Neural cell (in vitro differentiated cells): ENCODE results near the gene ACCSL. TPM values are rescaled to one million over a fixed set of nuclear protein-coding genes. Genes with fewer than 3 reads are reported as not detected.

Experiments
- H2AFZ ChIP-seq: fragments of 200-600, 300-800 bp; sonication (generic), shearing (Covaris generic); 2 replicates; pipeline ENCODE4 v1.6.0; 2014; ENCODE audit warnings: low read depth, mild to moderate bottlenecking, antibody characterized with exemption, low read length, moderate library complexity
- H3F3A ChIP-seq: fragments of 200-600 bp; shearing (Covaris generic); 2 replicates; pipeline ENCODE4 v1.6.1; 2016; ENCODE audit warnings: mild to moderate bottlenecking, moderate library complexity, mixed read lengths, antibody characterized with exemption, low read length; ENCODE audit not compliant: insufficient read depth, poor library complexity, severe bottlenecking
- H3K27ac ChIP-seq: fragments of 200-600, 300-800 bp; sonication (generic), shearing (Covaris generic); 2 replicates; pipeline ENCODE4 v1.5.1; 2014; ENCODE audit warnings: mild to moderate bottlenecking, low read length, moderate library complexity
- H3K27me3 ChIP-seq: fragments of 300-800, 200-600 bp; sonication (generic), shearing (Covaris generic); 2 replicates; pipeline ENCODE4 v1.6.0; 2014; ENCODE audit warnings: mild to moderate bottlenecking, low read depth, low read length, moderate library complexity; ENCODE audit not compliant: insufficient read depth
- H3K36me3 ChIP-seq: fragments of 300-800, 200-600 bp; sonication (generic), shearing (Covaris generic); 2 replicates; pipeline ENCODE4 v1.5.1; 2014; ENCODE audit warnings: mild to moderate bottlenecking, antibody characterized with exemption, low read length, moderate library complexity; ENCODE audit not compliant: insufficient read depth
- H3K4me2 ChIP-seq: fragments of 300-800, 200-600 bp; sonication (generic), shearing (Covaris generic); 2 replicates; pipeline ENCODE4 v1.6.0; 2014; ENCODE audit warnings: mild to moderate bottlenecking, low read length
- H3K4me3 ChIP-seq: fragments of 300-800, 200-600 bp; sonication (generic), shearing (Covaris generic); 2 replicates; pipeline ENCODE4 v1.5.1; 2014; ENCODE audit warnings: mild to moderate bottlenecking, low read length, moderate library complexity
- H3K79me2 ChIP-seq: fragments of 200-600 bp; shearing (Covaris generic); replicated peaks from 2 replicates; pipeline ENCODE4 v1.6.0; 2014; ENCODE audit warnings: mild to moderate bottlenecking, low read length, moderate library complexity; ENCODE audit not compliant: insufficient read depth
- H3K9ac ChIP-seq: fragments of 300-800, 200-600 bp; sonication (generic), shearing (Covaris generic); 2 replicates; pipeline ENCODE4 v1.6.1; 2016; ENCODE audit warnings: mild to moderate bottlenecking, low read length, mixed read lengths
- H3K9me2 ChIP-seq: fragments of 200-600 bp; shearing (Covaris generic); 2 replicates; pipeline ENCODE4 v1.6.1; 2016; ENCODE audit warnings: mild to moderate bottlenecking, low read length, mixed read lengths; ENCODE audit not compliant: insufficient read depth
- H3K9me3 ChIP-seq: fragments of 200-600, 300-800 bp; sonication (generic), shearing (Covaris generic); 2 replicates; pipeline ENCODE4 v1.6.1; 2016; ENCODE audit warnings: mild to moderate bottlenecking, mixed run types, low read length, moderate library complexity, mixed read lengths
- H4K20me1 ChIP-seq: fragments of 200-600 bp; shearing (Covaris generic); 2 replicates; pipeline ENCODE4 v1.6.1; 2016; ENCODE audit warnings: mild to moderate bottlenecking, mixed run types; ENCODE audit not compliant: insufficient read depth
- CTCF ChIP-seq: fragments of 450-650 bp; IDR thresholded peaks from 2 replicates; pipeline ENCODE4 v1.5.1; 2014; ENCODE audit warnings: antibody characterized with exemption, mild to moderate bottlenecking, moderate library complexity; ENCODE audit not compliant: poor library complexity, severe bottlenecking
- EP300 ChIP-seq: fragments of 450-650 bp; conservative IDR thresholded peaks from 2 replicates; pipeline ENCODE4 v1.6.1; 2014; ENCODE audit warnings: antibody characterized with exemption, mild to moderate bottlenecking, moderate library complexity; ENCODE audit not compliant: poor library complexity, severe bottlenecking
- EZH2 ChIP-seq: fragments of 200-600, 300-800 bp; shearing (Covaris generic), sonication (generic); IDR thresholded peaks from 2 replicates; pipeline ENCODE4 v1.6.1; 2014; ENCODE audit warnings: antibody characterized with exemption, low read length, borderline replicate concordance, mild to moderate bottlenecking; ENCODE audit not compliant: insufficient read depth, poor library complexity, severe bottlenecking
- MXI1 ChIP-seq: fragments of 450-650 bp; conservative IDR thresholded peaks from 2 replicates; pipeline ENCODE4 v1.6.1; 2014; ENCODE audit warnings: antibody characterized with exemption, mild to moderate bottlenecking; ENCODE audit not compliant: poor library complexity, severe bottlenecking
- POLR2AphosphoS5 ChIP-seq: IDR thresholded peaks from 2 replicates; pipeline ENCODE4 v1.6.1; 2012
- RAD21 ChIP-seq: fragments of 450-650 bp; conservative IDR thresholded peaks from 2 replicates; pipeline ENCODE4 v1.6.1; 2014; ENCODE audit warnings: antibody characterized with exemption, mild to moderate bottlenecking, moderate library complexity
- REST ChIP-seq: IDR thresholded peaks from 2 replicates; pipeline ENCODE4 v1.6.1; 2012; ENCODE audit warnings: borderline replicate concordance
- SMC3 ChIP-seq: fragments of 450-650 bp; conservative IDR thresholded peaks from 2 replicates; pipeline ENCODE4 v1.6.1; 2014; ENCODE audit warnings: antibody characterized with exemption, mild to moderate bottlenecking, moderate library complexity; ENCODE audit not compliant: poor library complexity
- TAF1 ChIP-seq: IDR thresholded peaks from 2 replicates; pipeline ENCODE4 v1.6.1; 2012; ENCODE audit warnings: low read depth
- polyA plus RNA-seq: library from polyadenylated mRNA; depleted of rRNA; stranded (reverse); fragments of >200 nt; gene quantifications from 2 replicates; pipeline ENCODE4 v1.2.3, GENCODE V29; 2014

Gene ACCSL
- polyA plus RNA-seq, 1 donor from 2014 or later: not detected

GRCh38 chr11:44072757-44073658 lies 25.2 kb downstream of the ACCSL start:
- Histone ChIP-seq H3F3A (no peaks in the 10 kb centered on the region), H4K20me1 (no peaks in the 10 kb centered on the region), H2AFZ (no peak overlapping the region), H3K79me2 (no peaks in the 10 kb centered on the region), H3K27ac (no peak overlapping the region), H3K4me3 (no peak overlapping the region), H3K9me2 (no peaks in the 10 kb centered on the region), H3K36me3 (no peaks in the 10 kb centered on the region), H3K9me3 (no peaks in the 10 kb centered on the region), H3K27me3 (no peaks in the 10 kb centered on the region), H3K4me2 (no peak overlapping the region), H3K9ac (no peak overlapping the region)
- TF ChIP-seq EZH2 (no peak), CTCF (no peak), EP300 (no peak), TAF1 (no peak), MXI1 (no peak), REST (no peak), RAD21 (no peak), POLR2AphosphoS5 (no peak), SMC3 (no peak)

- TF ChIP-seq REST (no peak), EZH2 (no peak), TAF1 (no peak)
- Histone ChIP-seq H3K4me3 (no peak overlapping the region), H3K79me2 (no peaks in the 10 kb centered on the region), H4K20me1 (no peaks in the 10 kb centered on the region), H3K9me2 (no peaks in the 10 kb centered on the region), H3K27me3 (no peaks in the 10 kb centered on the region), H3K27ac (no peak overlapping the region), H3K4me2 (no peak overlapping the region), H3F3A (no peaks in the 10 kb centered on the region), H3K9me3 (no peaks in the 10 kb centered on the region), H3K9ac (no peak overlapping the region), H3K36me3 (no peaks in the 10 kb centered on the region), H2AFZ (no peak overlapping the region)
Observed at GRCh38 chr11:44078794-44079193, 31.0 kb downstream of the ACCSL start.
